Superior temporal gyrus (tissue), 1 donor: ENCODE results near the gene CFAP65.

ENCODE experiments used
- DNase-seq: peaks from one replicate; pipeline ENCODE4 v3.0.0-alpha.2; 2016; ENCODE audit errors: extremely low spot score

The CFAP65 gene, protein sequence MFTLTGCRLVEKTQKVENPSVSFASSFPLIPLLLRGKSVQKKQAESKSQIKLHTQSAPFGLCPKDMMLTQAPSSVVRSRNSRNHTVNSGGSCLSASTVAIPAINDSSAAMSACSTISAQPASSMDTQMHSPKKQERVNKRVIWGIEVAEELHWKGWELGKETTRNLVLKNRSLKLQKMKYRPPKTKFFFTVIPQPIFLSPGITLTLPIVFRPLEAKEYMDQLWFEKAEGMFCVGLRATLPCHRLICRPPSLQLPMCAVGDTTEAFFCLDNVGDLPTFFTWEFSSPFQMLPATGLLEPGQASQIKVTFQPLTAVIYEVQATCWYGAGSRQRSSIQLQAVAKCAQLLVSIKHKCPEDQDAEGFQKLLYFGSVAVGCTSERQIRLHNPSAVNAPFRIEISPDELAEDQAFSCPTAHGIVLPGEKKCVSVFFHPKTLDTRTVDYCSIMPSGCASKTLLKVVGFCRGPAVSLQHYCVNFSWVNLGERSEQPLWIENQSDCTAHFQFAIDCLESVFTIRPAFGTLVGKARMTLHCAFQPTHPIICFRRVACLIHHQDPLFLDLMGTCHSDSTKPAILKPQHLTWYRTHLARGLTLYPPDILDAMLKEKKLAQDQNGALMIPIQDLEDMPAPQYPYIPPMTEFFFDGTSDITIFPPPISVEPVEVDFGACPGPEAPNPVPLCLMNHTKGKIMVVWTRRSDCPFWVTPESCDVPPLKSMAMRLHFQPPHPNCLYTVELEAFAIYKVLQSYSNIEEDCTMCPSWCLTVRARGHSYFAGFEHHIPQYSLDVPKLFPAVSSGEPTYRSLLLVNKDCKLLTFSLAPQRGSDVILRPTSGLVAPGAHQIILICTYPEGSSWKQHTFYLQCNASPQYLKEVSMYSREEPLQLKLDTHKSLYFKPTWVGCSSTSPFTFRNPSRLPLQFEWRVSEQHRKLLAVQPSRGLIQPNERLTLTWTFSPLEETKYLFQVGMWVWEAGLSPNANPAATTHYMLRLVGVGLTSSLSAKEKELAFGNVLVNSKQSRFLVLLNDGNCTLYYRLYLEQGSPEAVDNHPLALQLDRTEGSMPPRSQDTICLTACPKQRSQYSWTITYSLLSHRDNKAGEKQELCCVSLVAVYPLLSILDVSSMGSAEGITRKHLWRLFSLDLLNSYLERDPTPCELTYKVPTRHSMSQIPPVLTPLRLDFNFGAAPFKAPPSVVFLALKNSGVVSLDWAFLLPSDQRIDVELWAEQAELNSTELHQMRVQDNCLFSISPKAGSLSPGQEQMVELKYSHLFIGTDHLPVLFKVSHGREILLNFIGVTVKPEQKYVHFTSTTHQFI (N-terminal part only)

DNA sequence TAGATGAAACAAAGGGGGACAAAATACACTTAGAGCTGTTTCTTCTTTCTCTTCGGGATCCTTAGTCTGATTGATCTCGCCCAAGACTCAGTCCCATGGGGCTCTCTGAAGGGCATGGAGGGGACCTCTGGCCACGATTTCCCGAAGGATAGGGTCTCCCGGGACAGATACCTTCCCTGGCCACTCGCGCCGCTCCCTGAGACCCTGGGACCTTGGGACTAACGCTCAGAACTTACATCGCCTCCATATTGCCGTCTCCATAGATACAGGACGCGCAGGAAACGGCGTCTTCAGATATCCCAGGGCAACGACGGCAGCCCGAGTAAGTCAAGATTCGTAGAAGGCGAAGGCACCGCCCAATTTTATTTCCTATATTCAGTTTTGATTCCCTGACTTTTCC is at the start of gene CFAP65:
Gene CFAP65 (minus strand): TSS at position 265 of the 400 bp plus-strand sequence. CDS start 2,468 bp downstream, outside the sequence.
- DNase-seq = peak; percentile 77

DNA sequence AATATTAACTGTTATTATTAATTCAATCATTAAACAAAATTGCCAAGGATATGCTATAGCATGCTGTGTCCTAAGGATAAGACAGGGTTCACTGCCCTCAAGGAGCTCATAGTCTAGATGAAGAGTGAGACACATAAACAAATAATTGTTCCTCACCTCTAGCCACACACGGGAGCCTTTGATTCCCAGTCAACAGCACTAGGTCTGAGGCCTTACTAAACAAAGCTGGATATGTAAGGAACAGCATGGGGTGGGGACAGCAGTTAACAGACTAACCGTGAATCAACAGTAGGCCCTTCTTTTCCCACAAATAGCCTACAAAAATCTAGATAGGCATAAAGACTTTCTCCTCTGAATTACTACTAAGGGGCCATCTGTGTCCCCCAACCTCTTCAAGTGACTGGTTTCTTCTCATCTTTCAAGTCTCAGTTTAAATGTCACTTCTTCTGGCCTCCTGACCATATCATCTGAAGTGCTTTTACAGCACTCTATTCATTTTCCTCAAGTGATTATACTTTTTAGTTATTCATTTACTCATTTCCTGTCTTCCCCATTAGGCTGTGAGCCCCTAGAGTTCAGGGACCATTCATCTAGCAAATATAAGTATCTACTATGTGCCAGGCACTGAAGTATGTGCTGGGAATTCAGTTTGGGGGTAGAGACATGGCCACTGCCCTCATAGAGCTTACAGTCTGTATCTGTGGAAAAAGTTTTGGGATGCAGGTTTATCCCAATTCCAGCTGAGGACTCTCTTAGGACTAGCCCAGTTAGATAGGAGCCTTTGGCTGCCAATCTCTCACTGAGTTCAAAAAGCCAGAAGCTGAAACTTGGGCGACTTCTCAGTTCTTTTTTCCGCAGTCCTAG is 49.4 kb upstream of the CFAP65 start:
- no peak for DNase-seq

DNA sequence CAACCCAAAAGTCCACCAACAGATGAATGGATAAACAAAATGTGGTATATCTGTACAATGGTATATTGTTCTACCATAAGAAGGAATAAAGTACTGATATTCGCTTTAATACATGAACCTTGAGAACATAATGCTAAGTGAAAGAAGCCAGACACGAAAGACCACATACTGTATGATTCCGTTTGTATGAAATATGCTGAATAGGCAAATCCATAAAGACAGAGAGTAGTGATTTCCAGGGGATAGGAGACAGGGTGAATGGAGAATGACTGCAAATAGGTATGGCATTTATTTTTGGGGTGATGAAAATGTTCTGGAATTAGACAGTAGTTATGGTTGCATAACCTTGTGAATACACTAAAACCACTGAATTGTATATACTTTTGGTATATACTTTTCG is 48.0 kb upstream of the CFAP65 start:
- DNase-seq = no peak

DNA sequence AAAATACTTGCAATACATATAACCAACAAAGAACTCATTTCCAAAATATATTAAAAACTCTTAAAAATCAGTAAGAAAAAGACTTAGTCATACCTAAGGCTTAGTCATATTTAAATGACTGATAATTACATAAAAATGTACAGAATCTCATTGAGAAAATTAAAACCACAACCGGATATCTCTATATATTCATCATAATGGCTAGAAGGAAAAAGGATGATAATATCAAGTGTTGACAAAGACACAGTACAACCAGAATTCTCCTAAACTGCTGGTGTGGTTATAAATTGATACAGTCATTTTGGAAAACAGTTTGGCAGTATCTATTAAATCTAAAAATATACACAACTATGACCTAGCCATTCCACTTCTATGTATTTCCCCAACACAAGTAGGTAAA is 46.5 kb upstream of the CFAP65 start:
- no peak for DNase-seq

DNA sequence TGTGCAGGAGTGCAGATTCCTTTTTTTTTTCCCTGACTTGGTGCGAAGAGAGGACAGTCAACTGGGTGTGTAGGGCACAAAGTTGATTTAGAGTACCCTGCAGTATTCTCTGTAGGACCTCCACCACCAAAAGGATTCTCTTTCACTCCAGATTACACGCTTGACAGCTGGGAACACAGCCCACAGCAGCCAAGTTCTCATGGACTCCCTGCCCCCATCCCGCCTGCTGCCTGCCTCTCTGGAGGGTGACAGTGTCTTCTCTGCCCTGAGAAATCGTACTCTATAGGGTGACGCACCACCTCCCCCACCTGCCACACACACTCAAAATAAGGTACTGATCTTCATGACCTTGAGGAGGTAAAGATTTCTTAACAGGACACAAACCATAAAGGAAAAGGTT is 46.0 kb upstream of the CFAP65 start:
- no peak for DNase-seq

DNA sequence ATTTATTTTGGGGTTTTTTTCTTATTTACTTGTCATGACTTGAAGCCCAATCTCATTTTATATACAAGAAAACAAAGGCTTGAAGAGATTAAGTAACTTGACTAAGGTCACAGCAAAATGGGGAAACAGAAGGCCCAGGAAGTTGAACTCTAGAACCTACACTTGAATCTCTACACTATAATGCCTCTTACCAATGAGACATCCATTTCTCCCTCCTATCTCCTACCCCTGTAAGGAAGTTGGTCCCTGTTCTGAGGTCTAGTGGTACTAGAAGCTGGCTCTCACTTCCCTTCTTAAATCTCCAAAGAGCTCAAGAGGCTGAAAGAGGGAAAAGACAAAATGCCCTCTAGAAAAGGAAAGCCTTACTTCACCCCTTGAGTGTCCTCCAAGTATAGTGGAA is 44.9 kb upstream of the CFAP65 start:
- no peak for DNase-seq

DNA sequence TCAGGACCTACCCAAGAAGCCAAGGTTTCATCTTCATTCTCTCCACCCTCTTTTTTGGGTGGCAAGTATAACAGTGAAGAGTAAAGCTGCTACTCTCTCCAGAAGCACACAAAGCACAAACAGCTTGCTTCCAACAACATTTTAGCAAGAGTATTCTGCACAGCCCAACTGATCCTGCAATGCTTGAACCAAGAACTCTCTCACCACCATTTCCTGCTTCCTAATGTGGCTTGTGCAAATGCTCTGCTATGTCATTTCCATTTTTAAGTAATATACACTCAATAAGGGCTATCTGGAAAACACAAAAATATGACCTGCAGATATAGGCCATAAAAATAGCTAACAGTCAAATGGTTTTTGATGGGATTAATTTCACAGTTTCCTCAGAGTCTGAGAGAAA is 43.5 kb upstream of the CFAP65 start:
- no peak for DNase-seq

DNA sequence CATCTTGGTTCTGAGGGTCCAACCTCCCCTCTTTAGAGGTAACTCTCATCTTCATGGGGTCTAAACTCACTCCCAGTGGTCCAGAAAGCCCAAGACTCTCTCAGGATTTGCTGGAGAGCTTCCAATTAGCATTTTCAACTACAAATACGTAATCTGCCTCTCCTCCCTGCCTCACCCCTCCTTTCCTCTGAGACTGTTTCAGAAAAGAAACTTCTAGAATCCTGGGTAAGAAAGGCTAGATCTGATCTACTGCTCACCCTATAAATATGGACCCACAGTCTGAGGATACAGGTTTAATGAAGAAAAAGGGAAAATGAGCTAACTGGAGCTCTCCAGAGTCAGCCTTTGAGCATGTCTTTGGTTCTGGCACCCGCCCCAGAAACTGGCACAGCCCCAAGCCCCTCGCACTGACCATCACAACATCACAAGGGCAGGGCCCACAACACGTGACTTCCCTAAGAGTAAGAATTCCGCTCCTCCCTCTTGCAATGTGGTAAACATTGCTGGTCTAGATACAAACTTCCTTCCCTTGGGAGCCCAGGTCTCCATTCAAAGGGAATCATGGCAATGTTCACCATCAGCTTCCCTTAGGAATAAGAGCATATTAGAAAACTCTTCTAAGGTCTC is 41.1 kb upstream of the CFAP65 start:
- no peak for DNase-seq

DNA sequence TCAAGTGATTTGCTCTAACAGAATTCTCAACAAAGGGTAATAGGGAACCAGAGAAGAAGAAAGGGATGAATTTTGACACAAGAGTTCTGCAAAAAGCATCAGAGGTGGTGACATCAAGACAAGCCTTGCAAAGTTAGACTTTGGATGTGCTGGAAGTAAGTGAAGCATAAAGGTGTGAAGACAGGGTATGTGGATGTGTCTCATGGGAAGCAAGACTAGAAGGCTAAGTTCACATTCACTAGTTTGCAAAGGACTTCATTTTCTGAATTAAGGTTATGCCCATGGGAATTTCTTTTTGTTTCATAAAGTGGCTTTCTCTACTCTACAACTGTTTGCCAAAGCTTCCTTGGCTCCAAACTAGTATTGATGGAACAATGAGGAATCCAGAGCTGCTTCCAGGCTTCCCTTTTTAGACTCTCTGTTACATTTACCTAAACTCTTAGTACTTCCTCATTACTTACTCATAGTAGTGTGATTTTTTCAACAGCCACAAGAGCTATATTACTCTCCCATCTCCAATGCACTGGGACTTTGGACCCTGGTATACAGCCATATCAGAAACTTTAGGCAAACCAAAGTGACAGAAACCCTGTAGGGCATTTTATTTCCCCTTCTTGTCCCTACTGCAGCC is 40.5 kb upstream of the CFAP65 start:
- no peak for DNase-seq

DNA sequence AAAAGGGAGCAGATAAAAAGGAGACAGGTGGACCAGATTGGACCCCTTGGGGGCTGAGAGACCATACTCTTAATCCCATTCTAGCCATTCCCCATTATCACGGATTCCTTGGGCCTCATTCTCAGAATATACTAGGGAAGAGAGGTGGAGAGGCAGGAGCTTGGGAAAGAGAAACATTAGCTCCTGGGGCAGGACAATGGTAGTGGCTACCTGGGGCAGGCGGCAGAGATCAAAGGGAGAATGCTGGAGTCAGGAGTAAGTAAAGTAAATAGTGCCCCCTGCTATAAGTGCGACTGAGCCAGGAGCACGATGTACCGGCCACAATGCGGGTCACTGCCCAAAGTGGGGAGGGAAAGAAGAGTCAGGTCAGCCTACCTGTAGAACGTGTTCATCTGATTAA is 39.8 kb upstream of the CFAP65 start:
- DNase-seq = no peak

DNA sequence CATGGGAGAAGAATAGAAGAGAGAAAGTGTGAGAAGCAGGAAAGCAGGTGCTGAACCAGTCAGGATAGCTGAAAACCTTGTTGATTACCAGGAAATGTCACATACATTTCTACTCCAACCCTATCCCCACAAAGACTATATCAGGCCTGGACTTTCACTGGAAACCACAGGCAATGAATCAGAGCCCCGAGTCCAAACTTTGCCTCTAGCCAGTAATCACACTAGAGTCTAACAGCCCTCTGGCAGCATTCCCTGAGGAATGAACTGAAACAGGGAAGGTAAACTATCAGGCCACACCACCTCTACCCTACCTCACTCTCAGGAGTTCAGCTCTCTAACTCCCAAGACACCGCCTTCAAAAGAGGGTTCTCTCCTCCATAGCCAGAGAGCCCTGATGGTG is 38.1 kb upstream of the CFAP65 start:
- no peak for DNase-seq

DNA sequence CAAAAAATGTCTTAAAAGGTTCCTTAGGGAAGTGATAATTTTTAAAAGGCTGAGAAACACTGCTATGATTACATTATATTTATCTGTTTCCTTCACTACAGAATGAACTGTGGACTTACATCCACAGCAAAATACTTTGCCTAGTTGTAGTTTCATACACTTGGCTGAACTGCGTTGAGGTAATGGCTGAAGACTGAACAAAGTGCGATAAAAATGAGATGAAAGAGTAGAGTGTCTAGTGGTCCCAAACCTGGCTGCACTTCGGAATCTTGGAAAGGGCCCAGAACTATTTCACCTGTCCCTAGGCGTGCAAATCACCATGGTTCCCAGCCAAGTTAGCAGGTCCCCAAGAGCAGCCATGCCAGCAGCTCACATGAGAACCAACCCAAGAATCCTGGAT is 37.6 kb upstream of the CFAP65 start:
- DNase-seq = no peak

DNA sequence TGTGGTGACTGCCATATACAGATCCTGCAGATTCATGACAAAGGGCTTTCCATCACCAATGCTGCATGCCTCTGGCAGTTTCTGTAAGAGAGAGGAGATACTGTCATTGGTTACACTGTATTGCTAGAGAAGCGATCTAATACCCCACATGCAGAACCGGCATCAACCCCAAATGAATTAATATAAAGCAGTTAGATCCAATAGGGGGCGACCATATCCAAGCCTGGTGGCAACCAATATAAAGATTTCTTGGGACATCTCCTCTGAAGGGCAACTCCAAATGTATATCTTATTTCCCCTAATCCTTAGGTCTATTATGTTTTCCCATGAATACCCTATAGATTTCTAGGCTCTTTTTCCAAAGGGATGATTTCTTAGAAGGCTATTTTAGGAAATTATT is 36.8 kb upstream of the CFAP65 start:
- DNase-seq = no peak

DNA sequence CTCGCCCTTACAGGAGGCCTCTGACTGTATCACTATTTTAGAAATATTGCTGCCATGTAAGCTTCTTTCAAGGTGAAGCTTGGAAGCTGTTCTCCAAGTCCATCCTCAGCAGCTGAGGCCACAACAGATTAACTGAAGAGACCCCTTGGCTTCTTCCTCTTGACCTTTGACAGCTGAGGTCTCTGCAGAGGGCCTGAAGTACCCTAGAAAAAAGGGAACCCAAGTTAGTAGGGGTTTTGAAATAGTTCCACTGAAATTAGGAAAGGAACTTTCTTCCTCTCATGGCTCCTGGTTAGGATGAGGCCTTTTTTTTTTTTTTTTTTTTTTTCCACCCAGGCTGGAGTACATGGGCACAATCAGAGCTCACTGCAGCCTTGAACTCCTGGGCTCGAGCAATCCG is 34.9 kb upstream of the CFAP65 start:
- no peak for DNase-seq

DNA sequence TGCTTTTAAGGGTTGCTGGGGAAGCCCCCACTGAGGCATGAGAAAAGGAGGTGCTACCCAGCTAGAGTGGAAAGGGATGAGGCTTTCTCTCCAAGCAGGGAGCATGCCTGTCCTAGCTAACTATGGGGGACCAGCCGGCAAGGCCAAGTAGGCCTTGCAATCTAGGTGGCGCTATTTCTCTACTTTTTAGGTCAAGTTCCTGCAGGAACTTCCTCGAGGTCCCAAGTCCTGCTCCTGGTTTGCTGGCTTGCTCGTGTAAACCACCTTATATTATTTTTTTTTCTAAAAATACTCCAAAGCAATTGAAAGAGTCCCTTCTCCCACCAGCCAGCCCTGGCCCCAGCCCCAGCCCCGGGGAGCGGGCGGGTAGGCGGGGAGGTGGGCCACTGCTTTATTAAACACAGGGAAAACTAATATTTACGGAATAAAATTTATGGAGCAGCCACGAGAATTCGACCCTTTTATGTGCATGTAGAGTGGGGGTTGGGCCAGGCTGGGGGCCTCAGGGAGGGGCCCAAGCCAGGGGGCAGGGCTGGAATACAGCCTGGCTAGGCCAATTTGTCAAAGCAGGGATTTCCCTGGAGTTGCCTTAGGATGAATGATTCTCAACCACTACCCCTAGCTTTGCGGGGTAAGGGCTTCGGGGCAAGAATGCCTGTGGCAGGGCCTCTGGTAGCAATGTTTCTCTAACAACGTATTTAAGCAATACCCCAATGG is 32.3 kb upstream of the CFAP65 start:
- DNase-seq = peak; percentile 57

DNA sequence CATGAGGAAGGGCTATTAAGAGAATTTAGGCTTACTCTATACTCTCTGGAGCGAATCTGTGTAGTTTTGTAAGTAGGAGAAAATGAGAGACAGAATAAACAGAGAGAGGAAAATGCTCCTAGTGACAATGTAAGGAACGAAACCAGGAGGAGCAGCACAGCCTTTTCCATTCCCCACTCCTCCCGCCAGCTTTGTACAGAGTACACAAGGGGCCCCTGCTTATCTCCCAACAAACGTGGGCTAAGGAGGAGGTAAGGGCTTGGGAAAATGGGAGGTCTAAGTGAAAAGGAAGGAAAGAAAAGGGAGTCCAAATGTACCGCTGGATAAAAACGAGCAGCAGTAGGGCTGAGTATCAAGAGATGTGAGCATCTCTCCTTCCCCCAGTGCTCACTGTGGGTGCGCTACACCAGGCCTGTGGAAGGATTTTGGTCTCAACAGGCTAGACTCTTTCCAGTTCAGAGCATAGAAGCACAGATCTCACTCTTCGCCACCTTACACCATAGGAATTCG is 31.5 kb upstream of the CFAP65 start:
- DNase-seq = no peak

DNA sequence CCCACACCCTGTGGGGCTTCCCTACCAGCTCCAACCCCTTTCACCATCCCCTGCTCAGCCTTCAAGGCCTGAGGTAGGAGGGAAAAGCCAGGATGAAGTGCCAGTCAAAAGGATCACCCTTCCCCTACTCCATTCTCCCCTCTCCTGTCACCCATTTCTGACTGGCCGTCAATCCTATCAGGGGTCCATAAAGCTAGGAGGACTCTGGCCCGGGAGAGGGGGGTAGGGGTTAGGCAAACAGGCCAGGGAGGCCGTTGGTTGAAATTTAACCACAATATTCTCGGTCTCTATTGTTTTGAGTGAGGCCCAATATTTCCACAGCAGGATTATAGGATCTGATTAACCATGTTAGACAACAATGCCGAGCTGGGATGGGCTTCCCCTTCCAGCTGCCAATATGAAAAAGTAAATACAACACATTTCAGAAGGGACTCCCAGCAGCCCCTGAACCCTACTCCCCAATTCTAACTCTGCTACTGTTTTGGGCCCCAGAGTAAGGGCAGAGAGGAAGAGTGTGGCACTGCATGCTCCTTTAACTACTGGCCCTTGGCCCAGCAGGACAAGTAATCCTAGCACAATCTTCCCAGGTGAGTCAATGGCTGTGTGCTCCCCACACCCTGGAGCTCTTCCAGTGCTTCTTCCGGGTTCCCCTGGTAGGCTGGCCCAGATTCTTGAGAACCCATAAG is 30.0 kb upstream of the CFAP65 start:
- no peak for DNase-seq

DNA sequence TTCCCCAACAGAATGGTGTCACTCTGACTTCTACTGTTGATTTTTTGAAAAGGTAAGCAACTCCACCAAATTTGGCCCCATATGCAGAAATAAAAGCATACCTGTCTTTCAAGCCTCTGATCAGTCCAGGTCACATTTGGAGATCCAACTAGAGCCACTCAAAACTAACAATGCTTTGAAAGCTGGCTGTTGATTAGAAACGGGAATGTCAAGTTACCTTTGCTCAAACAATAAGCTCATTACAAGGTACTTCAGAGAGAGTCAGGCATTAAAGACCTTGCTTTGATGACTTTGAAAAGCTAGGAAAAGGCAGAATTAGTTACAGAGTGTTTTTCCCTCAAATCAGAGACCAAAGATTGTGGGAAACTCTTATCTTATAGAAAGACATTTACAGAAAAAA is 24.2 kb upstream of the CFAP65 start:
- DNase-seq = no peak

DNA sequence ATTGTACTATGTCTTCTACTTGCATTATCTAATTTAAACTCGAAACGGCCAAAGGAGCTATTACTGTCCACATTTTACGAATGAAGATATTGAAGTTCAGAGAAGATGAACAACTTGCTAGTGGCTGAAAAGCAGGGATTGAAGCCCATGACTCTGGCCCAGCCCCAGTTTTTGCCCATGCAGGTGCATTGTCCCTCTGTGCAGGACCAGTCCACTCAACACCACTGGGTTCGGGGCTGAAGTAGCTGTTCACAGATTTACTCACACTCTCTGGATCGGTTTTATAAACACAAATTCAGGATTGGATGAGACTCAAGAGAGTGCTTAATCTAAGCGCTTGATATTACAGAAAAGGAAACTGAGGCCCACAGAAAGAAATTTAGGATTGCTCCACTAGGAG is 20.8 kb upstream of the CFAP65 start:
- no peak for DNase-seq
